Uterus (tissue), 2 donors: ENCODE results near the gene SRBD1.

Source experiments
- POLR2A ChIP-seq, 2 donors: fragments of 450-650 bp; IDR thresholded peaks; one replicate each; pipeline ENCODE4 v1.6.1; 2016; ENCODE audit warnings: antibody characterized with exemption in 2 of 2, mild to moderate bottlenecking in 1 of 2, moderate library complexity in 1 of 2
- TF ChIP-seq, protein P1 (sequence below), 4 experiments: fragments of 200-600 bp in 2 of 4; fragments of 450-650 bp in 2 of 4; sonication (generic) in 2 of 4; IDR thresholded peaks; one replicate each; pipeline ENCODE4 v1.5.1; 2016 to 2019; ENCODE audit warnings: antibody characterized with exemption in 4 of 4, mild to moderate bottlenecking in 2 of 4, moderate library complexity in 1 of 4

DNA sequence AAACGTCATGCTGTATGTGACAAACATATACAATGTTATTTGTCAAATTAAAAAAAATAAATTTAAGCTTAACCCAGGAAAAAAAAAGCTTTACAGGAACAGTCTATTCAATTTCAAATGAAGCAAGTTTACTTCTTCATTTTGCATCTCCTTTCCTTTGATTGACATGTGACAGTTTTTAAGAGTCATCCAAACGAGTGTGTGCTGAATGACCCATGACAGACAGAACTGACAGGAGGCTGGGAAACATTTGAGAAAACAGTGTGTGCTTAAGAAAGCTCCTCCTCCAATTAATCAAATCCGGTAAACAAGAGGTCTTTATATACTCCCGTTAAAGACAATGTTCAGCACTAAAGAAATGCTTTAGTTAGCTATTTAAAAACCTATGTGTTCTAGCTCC is 177.7 kb downstream of the SRBD1 start:
- TF ChIP-seq, protein P1, sequence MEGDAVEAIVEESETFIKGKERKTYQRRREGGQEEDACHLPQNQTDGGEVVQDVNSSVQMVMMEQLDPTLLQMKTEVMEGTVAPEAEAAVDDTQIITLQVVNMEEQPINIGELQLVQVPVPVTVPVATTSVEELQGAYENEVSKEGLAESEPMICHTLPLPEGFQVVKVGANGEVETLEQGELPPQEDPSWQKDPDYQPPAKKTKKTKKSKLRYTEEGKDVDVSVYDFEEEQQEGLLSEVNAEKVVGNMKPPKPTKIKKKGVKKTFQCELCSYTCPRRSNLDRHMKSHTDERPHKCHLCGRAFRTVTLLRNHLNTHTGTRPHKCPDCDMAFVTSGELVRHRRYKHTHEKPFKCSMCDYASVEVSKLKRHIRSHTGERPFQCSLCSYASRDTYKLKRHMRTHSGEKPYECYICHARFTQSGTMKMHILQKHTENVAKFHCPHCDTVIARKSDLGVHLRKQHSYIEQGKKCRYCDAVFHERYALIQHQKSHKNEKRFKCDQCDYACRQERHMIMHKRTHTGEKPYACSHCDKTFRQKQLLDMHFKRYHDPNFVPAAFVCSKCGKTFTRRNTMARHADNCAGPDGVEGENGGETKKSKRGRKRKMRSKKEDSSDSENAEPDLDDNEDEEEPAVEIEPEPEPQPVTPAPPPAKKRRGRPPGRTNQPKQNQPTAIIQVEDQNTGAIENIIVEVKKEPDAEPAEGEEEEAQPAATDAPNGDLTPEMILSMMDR (IDR thresholded peaks at IDR 0.05), result no peak
- no peak for TF ChIP-seq POLR2A (IDR thresholded peaks at IDR 0.05)
